NB4 (cell line): ENCODE results near the gene CDC42BPG.

Source experiments
- CTCF ChIP-seq: IDR thresholded peaks from one replicate; pipeline ENCODE4 v1.5.1; 2012; ENCODE audit warnings: low read depth, low read length
- MAX ChIP-seq: IDR thresholded peaks from 2 replicates; pipeline ENCODE4 v1.6.1; 2011; ENCODE audit warnings: low read depth, low read length
- MYC ChIP-seq: IDR thresholded peaks from 2 replicates; pipeline ENCODE4 v1.6.1; 2011; ENCODE audit warnings: low read depth, low read length
- POLR2A ChIP-seq: IDR thresholded peaks from 2 replicates; pipeline ENCODE4 v1.6.1; 2011; ENCODE audit warnings: mild to moderate bottlenecking; ENCODE audit not compliant: insufficient read length; ENCODE audit errors: extremely low read depth

- TF ChIP-seq CTCF (no peak), MAX (no peak), POLR2A (no peak), MYC (no peak)
Observed at GRCh38 chr11:64858467-64859263, 14.2 kb upstream of the CDC42BPG start.
